Ecto neural progenitor cell (in vitro differentiated cells): Measurements from ENCODE around the gene PODNL1.

Source experiments
- DNase-seq: peaks from one replicate; pipeline ENCODE4 v3.0.0-alpha.2; 2018; ENCODE audit warnings: low spot score

The PODNL1 gene, protein sequence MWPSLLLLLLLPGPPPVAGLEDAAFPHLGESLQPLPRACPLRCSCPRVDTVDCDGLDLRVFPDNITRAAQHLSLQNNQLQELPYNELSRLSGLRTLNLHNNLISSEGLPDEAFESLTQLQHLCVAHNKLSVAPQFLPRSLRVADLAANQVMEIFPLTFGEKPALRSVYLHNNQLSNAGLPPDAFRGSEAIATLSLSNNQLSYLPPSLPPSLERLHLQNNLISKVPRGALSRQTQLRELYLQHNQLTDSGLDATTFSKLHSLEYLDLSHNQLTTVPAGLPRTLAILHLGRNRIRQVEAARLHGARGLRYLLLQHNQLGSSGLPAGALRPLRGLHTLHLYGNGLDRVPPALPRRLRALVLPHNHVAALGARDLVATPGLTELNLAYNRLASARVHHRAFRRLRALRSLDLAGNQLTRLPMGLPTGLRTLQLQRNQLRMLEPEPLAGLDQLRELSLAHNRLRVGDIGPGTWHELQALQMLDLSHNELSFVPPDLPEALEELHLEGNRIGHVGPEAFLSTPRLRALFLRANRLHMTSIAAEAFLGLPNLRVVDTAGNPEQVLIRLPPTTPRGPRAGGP

DNA sequence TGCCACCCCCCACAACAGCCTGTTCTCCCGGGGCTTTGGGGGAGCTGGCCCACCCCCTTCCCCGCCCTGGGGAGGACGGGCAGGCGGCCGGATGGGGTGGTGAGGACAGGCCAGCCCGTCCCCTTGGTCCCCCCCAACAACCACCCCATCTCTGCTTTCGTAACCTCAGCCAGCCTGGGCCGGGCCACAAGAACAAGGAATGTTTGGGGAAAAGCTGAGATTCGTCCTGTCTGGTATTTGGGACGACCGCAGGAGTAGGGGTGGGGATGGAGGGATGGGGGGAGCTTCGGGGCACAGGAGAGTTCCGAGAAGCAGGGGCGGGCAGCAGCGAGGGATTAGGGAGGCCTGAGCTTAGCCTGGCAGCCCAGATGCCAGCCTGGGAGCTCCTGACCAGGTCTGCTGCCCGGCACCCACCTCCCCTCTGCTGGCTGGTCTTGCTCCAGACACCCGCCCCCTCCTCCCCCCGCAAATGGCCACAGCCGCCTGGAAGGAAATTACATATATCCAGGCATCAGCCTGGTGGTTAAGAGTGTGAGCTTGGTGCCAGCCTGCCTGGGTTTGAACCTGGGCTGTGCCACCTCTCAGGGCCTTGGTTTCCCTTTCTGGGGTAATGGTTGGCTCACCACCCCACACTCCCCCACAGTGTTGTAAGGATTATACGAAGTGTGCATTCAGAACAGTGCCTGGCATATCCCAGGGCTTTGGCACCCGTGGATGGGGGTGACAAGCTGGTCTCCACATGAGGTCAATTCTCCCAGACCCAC, at the start of gene PODNL1:
PODNL1 (minus strand) TSS at position 117 of the 764 bp plus-strand sequence. CDS start 236 bp downstream, outside the sequence.
- no peak for DNase-seq

DNA sequence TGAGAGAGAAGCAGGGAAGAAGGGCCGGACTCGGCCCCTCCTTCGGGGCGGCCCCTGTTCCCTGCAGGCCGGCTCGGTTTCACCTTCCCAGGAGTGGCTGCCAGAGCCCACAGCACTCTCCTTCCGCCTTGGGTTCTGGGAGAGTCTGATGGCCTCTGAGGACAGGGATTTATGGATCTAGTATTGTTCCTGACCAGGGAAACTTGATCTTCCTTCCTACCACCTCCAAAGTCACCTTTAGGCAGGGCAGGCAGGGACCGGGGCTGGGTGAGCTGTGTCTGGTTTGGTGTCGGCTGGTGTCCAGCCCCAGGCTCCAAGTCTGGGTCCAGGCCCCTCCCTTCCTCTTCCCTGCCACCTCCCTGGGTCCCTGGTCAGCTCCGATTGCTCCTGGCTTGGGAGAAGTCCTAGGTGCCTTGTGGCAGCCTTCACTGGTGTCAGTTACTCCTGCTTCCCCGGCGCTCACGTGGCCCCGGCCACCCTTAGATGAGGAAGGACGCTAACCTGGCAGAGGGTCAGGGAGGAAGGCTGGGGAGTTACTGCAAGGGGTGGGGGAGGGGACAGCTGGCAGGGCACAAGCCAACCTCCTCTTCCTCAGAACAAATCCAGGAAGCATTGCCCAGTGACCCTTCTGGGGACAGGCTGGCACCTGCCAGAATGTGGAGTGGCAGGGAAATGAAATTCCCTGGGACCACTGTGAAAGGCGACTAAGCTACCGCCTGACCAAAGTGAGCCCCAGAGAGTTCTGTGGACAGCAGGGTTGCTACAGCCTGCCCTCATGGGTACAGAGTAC, 49.1 kb upstream of the PODNL1 start:
- no peak for DNase-seq

DNA sequence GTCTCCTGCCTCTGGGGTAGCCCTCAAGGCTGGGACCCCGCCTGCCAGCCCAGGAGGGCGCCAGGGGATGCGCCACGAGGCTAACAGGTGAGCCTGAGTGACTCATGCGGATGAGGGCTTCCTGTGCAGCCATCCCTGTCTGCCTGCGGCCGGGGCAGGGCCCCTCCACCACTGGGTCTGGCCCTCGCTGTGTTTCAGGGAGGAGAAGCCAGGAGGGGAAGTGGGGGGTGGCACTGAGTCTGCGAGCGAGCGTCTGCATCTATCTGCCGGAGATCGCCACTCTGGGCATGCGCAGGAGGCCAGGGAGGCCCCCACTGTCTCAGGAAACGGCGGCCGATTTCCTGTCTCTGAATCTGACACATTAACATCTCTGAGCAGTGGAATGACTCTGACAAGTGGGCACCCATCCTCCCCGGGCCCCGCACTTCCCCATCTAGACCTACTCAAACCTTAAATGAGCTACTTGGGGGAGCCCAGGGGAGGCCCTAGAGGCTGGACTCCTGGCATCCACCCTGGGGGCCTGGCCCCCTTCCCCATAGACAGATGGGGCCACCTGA, 48.2 kb upstream of the PODNL1 start:
- DNase-seq: peak; percentile 61

DNA sequence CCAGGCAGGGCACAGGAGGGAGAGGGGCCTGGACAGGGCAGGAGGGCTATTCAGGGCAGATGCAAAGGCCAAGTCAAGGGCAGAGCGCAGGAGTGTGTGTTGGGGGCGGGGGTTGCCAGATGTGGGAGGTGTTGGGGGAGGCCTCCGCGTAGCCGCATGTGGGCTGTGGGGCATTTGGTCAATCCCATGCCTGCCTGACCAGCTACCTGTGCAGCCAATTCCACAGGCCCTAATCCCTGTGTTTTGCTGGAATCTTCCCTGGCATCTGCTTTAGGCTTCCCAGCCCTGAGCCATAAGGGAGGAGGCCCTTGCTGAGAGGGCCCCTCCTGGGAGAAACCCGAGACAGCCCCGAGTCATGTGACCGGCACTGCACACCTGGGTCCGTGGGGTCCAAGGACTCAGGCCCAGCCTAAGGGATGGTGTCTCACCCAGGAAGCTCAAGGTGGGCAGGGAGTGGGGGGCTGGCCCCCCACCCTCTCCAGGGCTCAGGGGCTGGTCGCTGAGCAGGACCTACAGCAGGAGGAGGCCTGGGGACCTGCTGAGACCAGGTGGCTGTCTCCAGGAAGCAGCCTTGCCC, 47.6 kb upstream of the PODNL1 start:
- DNase-seq: no peak

DNA sequence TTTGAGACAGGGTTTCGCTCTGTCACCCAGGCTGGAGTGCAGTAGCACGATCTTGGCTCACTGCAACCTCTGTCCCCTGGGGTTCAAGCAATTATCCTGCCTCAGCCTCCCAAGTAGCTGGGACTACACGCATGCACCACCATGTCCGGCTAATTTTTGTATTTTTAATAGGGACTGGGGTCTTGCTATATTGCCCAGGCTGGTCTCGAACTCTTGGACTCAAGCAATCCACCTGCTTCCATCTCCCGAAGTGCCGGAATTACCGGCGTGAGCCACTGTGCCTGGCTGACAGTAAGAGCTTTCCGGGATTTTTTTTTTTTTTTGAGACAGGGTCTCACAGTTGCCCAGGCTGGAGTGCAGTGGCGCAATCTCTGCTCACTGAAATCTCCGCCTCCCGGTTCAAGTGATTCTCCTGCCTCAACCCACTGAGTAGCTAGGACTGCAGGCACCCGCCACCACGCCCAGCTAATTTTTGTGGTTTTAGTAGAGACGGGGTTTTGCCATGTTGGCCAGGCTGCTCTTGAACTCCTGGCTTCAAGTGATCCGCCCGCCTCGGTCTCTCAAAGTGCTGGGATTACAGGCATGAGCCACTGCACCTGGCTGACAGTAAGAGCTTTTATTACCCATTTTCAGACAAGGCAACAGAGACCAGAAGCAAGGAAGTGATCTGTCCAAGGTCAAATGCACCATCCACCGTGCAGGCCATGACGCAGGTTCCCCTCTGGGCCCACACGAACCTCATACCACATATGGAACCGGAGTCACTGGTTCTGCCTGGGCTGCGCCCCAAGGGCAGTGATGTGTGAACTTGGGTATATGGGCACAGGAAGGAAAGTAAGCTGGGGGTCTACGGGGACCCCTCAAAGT, 46.9 kb upstream of the PODNL1 start:
- no peak for DNase-seq

DNA sequence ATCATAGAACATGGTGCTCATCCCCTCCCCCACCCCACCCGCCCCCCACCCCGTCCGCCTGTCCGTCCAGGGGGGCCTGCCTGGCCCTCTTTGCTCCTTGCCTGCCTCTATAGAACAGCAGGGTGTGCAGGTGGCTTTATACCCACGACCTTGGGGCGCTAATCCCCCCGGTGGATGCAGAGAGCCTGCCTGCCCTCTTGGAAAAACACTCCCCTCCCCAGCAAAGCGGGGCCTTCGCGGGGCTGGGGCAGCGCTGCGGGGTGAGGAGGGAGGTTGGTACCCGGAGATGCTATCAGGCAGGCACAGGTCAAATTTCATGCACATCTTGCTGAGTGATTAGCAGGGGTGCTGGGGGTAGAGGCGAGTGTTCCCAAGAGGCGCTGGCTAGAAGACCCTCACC, 46.0 kb upstream of the PODNL1 start:
- no peak for DNase-seq

DNA sequence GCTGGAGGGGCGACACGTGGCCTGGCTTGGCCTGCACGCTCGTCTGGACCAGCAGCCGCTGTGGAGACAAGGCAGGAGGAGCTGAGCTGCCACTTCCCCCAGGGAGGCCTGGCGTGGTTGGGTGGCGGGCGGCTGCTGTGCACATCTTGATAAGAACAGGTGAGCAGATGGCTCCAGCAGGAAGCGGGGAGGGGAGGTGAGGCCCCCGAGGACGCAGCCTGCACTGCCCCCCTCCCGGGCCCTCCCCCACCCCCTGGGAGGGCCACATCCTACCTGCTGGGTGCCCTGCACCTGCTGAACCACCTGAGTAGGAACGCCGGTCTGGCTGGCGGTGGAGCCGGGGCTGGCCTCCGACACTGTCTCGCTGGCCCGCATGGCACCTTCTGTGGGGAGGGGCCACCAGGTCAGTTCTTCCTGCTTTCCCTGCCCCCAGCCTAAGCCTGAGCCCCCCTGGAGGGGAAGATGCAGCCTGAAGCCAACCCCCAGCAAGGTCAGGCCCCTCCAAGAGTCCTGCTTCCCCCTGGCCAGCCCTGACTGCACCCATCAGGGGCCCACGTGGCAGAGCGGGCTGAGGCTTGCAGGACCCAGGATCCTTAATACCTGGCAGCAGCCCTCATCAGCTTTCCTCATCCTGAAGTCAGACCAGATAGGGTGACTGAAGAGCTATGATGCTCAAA, 45.1 kb upstream of the PODNL1 start:
- DNase-seq: no peak

DNA sequence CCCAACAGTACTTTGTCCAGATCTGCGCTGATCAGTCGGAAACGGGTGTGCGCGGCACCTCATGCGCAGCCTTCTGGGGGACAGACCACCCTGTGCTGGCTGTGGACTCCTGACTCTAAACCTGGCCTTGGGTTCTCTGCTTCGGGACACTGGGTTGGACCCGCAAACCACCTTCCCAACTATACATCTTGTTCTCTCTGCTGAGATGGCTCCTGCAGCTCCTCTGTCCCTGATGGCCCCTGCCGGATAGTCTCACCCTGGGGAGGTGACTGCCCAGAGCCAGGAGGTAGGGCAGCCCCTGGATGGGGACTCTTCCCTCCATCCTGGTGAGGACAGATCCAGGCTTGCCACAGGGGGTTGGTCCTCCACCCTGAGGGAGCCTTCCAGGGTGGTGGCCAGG, 44.6 kb upstream of the PODNL1 start:
- DNase-seq: no peak

DNA sequence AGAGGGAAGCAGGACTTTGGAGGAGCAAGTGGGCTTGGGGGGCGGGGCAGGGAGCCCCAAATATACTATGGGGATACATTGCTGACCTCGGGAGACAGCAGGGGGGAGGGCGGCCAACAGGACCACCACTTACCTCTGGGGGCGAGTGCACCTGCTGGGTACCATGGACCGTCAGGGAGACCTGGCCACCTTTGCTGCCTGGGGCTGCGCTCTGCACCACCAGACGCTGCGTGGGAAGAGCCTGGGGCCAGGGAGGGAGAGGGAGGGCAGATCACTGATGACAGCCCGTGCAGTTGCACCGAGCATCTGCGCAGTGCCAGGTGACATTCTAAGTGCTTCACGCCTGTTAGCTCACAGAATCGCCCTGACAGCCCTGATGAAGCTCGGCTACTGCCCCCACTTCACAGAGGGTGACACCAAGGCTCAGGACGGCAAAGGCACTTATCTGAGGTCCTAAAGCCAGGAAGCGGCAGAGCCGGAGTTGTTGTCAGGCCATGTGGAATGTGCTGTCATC, 43.8 kb upstream of the PODNL1 start:
- DNase-seq: no peak

DNA sequence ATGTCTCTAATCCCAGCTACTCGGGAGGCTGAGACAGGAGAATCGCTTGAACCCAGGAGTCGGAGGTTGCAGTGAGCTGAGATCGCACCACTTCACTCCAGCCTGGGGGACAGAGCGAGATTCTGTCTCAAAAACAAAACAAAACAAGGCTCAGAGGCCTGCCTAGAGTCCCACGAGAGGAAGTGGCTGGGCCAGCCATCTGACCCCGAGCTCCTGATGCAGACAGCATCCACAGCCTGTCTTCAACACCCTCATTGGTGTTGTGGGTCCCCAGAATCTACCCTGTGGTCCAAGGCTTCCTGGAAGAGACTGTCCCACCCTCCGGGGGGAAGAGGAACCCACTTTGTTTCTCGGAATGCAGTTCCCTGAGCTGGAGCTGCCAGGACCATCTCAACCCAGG, 43.2 kb upstream of the PODNL1 start:
- no peak for DNase-seq

DNA sequence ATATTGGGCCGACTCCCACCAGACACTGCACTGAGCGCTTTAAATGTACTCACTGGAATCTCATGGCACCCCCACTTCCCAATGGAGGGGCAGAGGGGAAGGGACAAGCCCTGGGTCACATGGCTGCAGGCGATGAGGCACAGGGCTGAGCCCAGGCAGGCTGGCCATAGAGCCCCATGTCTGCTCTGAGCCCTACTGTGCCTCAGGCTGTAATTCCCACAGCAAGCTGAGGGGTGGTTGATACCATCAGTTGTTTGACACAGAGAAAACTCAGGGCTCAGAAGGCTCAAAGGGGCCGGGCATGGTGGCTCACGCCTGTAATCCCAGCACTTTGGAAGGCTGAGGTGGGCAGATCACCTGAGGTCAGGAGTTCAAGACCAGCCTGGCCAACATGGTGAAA, 42.8 kb upstream of the PODNL1 start:
- DNase-seq: no peak

DNA sequence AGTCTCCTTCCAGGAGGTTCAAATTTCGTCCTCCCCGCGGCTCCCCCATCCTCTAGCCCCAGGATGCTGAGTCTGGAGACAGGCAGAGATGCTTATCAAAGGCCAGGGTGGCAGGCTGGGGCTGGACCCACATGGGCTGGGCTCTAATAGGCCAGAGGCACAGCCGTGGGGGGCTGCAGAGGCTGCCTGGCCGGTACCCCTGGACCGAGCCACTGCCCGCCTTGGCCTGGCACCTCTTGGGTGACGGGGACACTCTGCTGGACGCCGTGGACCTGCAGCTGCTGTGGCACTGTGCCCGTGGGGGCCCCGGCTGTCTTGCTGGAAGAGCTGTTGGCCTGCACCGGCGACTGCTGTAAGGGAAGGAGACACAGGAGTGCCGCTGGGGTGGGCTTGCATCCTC, 42.1 kb upstream of the PODNL1 start:
- DNase-seq: no peak

DNA sequence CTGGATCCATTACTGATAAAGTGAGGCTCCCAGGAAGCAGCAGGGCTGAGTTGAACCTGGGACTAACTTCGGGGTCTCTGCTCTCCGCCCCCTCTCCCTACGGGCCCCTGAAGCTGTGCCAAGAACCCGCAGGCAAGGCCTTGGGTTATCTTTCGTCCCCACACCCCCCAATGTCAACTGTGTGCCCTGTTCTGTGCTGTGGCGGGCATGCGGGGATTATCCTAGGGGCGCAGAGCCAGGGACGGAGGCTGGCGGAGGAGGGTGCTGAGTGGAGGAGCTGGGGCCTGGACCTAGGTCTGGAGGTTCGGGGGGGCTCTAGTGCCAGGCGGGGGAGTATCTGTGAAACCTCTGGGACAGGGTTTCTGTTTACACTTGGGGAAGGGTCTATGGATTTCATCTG, 41.5 kb upstream of the PODNL1 start:
- DNase-seq: no peak

DNA sequence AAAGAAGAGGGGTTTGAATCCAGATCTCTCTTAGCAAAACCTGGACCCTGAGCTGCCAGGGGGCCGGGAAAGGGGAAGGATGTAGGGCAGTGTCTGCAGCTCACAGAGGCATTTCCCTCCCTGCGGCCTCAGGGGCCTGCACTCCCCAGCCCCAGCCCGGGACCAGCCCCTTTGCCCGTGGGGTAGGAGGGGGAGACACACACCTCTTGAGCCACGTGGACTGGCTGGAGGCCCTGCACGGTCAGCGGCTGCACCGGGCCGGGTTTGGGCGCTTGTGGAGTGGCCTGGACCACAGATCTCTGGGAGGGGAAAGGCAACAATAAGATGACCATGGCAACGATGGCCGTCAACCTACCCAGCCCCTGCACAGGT, 41.0 kb upstream of the PODNL1 start:
- DNase-seq: no peak

DNA sequence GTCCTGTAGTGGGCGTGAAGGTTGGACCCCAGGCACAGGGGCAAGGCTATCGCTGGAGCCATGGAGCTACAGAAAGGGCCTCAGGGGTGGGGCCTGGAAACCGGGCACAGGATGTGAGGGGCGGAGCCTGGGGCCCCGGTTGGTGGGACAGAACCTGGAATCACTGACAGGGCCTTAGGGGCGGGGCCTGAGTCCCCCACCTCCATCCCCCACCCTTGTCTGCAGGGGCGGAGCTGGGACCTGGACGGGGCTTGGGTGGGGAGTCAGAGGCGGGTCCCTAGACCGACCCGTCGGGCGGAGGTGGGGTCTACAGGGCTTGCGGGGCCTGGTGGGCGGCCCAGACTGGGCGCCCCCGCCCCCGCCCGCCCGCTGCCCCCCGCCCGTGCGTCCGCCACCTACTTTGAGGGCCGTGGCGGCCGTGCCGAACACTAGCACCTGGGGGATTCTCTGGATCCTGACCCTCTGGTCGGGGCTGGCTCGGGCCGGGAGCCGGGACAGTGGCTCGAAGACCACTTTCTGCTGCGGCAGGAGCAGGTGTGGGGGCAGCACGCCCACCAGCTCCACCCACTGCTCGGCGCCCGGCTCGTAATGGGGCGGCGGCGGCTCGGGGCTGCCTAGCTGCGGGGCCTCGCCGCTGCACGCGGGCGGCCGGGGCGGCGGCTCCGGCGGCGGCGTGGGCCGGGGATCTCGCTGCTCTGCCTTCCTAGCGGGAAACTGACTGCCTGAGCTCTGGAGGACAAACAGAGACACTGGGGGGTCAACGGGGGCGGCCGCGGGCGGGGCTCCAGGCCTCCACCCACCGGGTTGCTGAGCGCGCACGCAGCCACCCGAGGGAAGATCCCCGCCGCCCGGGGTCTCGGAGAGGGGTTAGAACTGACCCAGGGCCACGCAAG, 40.4 kb upstream of the PODNL1 start:
- peak; percentile 95 for DNase-seq

DNA sequence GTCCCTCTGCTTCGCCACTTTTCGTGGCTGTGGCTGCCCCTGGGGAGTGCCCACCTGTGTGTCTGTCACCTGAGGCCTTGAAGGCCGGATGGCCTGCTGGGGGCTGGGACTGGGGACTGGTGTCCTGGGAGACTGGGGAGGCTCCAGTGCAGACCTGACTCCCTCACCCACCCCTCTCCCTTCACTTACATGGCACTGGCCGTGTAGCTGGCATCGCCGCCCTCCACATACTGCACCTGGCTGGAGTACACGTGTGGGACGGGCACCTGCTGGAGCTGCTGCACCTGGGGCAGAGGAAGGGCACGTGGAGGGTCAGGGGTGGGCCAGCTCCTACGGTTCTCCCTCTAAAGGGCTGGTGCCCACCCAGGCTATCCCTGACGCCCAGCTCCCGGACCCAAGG, 39.6 kb upstream of the PODNL1 start:
- no peak for DNase-seq

DNA sequence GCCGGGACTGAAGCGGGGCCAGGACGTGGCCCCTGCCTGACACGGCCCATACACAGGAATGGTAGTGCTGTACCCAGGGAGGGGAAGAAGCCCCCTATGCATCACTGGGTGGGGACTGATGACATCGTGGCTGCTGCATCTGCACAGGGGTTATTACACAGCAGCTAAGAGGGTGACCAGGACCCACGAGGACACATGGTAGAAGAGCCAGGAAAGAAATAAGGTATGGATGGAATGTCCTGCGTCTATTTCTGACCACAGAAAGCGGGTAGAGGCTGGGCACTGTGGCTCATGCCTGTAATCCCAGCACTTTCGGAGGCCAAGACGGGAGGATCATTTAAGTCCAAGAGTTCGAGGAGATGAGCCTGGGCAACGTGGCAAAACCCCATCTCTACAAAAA, 38.2 kb upstream of the PODNL1 start:
- DNase-seq: no peak

DNA sequence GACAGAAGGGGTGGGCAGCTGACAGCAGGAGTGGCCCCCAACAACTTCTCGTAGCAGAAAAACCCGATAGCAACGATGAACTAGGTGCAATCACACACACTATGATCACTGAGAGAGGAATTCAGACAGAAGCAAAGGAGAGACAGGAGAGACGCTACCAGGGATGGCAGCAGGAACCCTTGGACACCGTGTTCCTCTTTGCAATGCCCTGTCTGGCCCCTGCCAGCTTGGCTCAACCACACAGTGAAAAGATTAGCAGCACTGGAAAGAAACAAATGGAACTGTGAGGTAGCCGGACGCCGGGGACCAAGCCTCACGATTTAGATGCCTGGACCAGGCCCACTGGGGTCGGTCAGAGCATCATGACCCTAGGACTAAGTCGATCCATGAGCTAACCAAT, 37.7 kb upstream of the PODNL1 start:
- DNase-seq: no peak

DNA sequence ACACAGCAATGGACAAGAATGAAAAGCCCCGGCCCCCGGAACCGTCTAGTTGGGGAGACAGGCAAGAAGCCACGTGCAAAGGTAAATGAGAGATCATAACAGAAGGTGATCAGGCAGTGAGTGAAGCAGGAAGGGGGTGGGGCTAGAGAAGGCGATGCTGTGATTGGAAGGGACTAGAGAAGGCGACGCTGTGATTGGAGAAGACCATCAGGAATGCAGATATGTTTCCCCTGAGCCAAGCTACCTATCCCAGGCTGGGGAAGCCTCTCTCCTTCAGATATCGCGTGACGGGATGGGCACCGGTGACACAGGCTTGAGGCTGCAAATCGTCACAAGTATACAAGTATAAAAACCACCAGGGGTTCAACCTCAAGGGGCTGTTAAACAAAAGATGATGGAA, 35.9 kb upstream of the PODNL1 start:
- DNase-seq: peak; percentile 76
